ENCODE measurements around the gene YY1AP1.
A peak's percentile ranks its signal among the peaks of the same experiment; 100 is the strongest.
"Not testable (repeated sequence)": the region's sequence is repeated elsewhere in the genome, so short reads cannot be mapped to it uniquely, and the experiment has no call there.

YY1AP1 gene

DNA sequence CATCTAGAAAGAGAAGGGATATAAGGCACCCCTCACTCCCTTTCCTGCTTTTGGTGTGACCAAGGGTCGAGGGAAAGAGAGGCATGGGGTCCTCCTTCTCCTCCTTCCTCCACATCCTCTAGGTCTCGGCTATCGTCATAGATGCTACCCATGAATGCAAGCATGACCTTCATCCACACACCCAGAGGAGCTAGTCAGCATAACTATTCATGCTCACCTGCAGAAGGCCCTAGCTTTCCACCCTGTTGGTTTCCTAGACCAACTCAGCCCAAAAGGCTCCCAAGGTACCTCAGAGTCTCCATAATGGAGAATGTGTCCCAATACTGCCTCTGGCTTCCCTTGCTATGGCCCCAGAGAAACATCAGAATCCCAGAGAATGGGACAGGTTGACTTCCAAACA lies 45.3 kb downstream of the YY1AP1 start:
- no peak for DNase-seq

GRCh38 chr1:155642559-155643180 lies 45.9 kb downstream of the YY1AP1 start:
- DNase-seq = not testable (repeated sequence)

DNA sequence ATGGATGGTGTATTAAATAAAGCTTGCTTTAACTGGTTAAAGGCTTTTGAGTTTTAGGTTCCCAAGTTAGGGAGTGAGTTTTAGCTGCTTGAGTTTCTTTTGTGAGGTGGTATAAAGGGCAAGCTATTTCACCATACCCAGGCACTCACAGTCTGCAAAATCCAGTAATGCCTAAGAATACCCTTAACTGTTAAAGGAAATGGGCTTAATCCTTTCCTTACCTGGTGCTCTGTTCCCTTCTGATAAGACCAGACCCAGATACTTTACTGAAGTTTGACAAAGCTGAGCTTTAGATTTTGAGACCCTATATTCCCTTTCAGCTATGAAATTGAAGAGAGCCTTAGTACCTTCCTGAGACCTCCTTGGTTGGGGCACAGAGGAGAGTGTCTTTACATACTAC lies 48.2 kb downstream of the YY1AP1 start:
- no peak for DNase-seq

DNA sequence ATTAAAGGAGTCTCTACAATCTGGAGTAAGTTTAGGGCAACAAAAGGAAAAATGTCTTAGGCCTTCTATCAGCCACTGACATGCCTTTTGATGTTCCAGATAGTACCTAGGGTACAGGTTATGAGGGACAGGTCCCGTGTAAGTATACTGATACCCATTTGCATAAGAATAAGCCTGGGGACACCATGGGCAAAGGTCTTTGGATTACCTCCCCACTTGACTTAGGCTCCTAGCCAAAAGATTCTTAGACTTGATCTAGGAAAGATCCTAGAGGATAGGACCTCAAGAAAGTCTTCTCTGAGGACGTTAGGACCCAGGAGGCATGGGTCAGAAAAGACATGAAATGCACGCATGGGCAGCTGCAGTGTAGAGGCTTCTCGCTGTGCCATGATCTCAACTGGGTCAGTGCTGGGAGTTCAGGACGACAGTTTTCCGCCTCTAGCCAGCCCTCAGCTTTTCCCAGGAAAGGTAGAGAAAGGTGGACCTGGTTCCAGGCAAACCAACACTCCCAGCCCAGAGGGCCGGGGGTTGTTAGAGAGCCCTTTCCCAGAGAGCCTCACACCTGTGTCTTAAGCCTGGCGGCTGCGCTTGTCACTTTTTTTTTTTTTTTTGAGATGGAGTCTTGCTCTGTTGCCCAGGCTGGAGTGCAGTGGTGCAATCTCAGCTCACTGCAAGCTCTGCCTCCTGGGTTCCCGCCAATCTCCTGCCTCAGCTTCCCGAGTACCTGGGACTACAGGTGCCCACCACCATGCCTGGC lies 52.0 kb downstream of the YY1AP1 start:
- no peak for DNase-seq

- not testable (repeated sequence) for DNase-seq
These were observed 62.1 kb downstream of the YY1AP1 start for GRCh38 chr1:155626428-155626827.

- DNase-seq = no peak
These were observed 65.2 kb downstream of the YY1AP1 start for GRCh38 chr1:155623357-155623756.

DNA sequence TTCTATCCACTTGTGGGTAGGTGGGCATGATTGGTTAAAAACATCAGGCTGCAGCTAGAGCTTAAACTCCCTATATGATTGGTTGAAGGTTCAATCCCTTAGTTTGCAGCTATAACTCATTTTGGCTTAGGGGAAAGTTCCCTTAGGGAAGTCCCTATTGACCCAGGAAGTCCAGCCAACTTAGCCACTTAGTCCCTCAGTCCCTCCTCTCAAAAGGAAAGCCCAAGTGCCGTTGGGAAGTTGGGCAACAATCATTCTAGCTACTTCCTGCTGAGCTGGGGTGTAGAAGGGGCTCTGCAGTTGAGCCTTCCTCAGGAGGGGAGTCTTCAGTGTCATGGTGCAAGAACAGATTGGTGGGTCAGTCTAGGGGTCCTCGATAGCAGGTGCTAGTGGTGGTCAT lies 66.4 kb downstream of the YY1AP1 start:
- no peak for DNase-seq

DNA sequence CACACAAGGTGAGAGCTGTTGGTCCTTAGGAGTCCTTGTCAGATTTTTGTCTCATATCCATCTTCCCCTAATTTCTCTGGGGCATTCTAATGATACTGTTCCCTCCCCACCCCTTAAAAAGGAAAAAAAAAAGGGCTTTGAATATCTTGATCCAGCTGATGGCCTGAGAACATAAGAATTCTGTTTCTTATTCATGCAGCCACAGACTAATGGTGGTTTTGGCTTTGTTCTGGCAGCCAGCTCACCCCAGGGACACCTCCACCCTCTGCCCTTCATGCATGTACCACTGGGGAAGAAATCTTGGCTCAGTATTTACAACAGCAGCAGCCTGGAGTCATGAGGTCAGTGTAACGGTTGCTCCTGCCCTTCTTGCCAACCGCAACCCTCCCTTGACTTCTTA lies 75.3 kb downstream of the YY1AP1 start:
- DNase-seq = not testable (repeated sequence)

DNA sequence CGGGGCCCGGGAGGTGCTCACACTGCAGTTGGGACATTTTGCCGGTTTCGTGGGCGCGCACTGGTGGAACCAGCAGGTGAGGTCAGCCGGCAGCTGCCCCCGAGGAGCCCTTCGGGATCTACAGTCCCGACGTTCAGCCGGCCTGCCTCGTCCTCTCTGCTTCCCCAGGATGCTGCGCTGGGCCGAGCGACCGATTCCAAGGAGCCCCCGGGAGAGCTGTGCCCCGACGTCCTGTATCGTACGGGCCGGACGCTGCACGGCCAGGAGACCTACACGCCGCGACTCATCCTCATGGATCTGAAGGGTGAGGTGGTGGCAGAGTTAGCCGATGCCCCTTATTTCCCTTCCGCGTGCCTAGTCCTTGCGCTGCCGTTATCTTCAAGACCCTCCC lies 78.3 kb downstream of the YY1AP1 start:
- not testable (repeated sequence) for DNase-seq

- DNase-seq = peak; percentile 94
These were observed 78.9 kb downstream of the YY1AP1 start, which contains the start of gene MSTO1 for GRCh38 chr1:155609515-155610256. TSS of gene MSTO1 (plus strand) at chr1:155610218. CDS start at chr1:155610249, 31 bp downstream.

Measured in right forelimb (tissue), 1 donor.